Activated CD4-positive, alpha-beta T cell treated with anti-CD3 and anti-CD28 coated beads, Interleukin-2, amount 50 U/mL, for 48 hours (primary cell): ENCODE data around the gene TMEM92.
"Not testable (repeated sequence)": the region's sequence is repeated elsewhere in the genome, so short reads cannot be mapped to it uniquely, and the experiment has no call there.

Source experiments
- DNase-seq, 2 experiments: peaks; one replicate each; pipeline ENCODE4 v3.0.0-alpha.2; 2020

Gene TMEM92

GRCh38 chr17:50301891-50302584 is 27.8 kb downstream of the TMEM92 start:
- no peak for DNase-seq

GRCh38 chr17:50303051-50303450 is 28.8 kb downstream of the TMEM92 start:
- no peak for DNase-seq

- DNase-seq: no peak
Measured at GRCh38 chr17:50303596-50303995, 29.3 kb downstream of the TMEM92 start.

GRCh38 chr17:50304781-50305404 is 30.6 kb downstream of the TMEM92 start:
- DNase-seq: peak in 1 of 2 experiments; percentile 16

GRCh38 chr17:50307654-50308053 is 33.4 kb downstream of the TMEM92 start:
- DNase-seq: no peak

GRCh38 chr17:50308666-50309065 is 34.4 kb downstream of the TMEM92 start:
- no peak for DNase-seq

- no peak for DNase-seq
Measured at GRCh38 chr17:50310455-50311111, 36.3 kb downstream of the TMEM92 start.

GRCh38 chr17:50311112-50311460 is 36.8 kb downstream of the TMEM92 start:
- peak in 1 of 2 experiments; percentile 18 for DNase-seq

- no peak for DNase-seq
Measured at GRCh38 chr17:50311483-50311882, 37.2 kb downstream of the TMEM92 start.

GRCh38 chr17:50312308-50312707 is 38.0 kb downstream of the TMEM92 start:
- no peak for DNase-seq

GRCh38 chr17:50314456-50315011 is 40.3 kb downstream of the TMEM92 start:
- DNase-seq: no peak

GRCh38 chr17:50316016-50316587 is 41.8 kb downstream of the TMEM92 start:
- DNase-seq: no peak

GRCh38 chr17:50316660-50317059 is 42.4 kb downstream of the TMEM92 start:
- DNase-seq: not testable (repeated sequence)

GRCh38 chr17:50317121-50317520 is 42.9 kb downstream of the TMEM92 start:
- DNase-seq: no peak

GRCh38 chr17:50318501-50319285 is 44.4 kb downstream of the TMEM92 start:
- no peak for DNase-seq

GRCh38 chr17:50319306-50320004 is 45.2 kb downstream of the TMEM92 start:
- DNase-seq: no peak

GRCh38 chr17:50322271-50322670 is 48.0 kb downstream of the TMEM92 start:
- no peak for DNase-seq

GRCh38 chr17:50323060-50323459 is 48.8 kb downstream of the TMEM92 start:
- DNase-seq: no peak

GRCh38 chr17:50325906-50326305 is 51.6 kb downstream of the TMEM92 start:
- DNase-seq: no peak

GRCh38 chr17:50326831-50327364 is 52.6 kb downstream of the TMEM92 start:
- no peak for DNase-seq
